Measurements from ENCODE around the gene GNB3.

- TF ChIP-seq TSHZ2 (CRISPR knock-in tag; IDR thresholded peaks at IDR 0.05) (no peak), ZFP3 (CRISPR knock-in tag; IDR thresholded peaks at IDR 0.05) (no peak), ZNF70 (CRISPR knock-in tag; IDR thresholded peaks at IDR 0.05) (no peak), ZNF8 (CRISPR knock-in tag; IDR thresholded peaks at IDR 0.05) (no peak), CSDC2 (CRISPR knock-in tag; IDR thresholded peaks at IDR 0.05) (no peak), ARNTL (CRISPR knock-in tag; IDR thresholded peaks at IDR 0.05; ENCODE audit: borderline replicate concordance, low read depth) (no peak), BACH2 (CRISPR knock-in tag; IDR thresholded peaks at IDR 0.05; ENCODE audit: borderline replicate concordance) (no peak), PATZ1 (CRISPR knock-in tag; IDR thresholded peaks at IDR 0.05; ENCODE audit: borderline replicate concordance) (no peak), CREB5 (CRISPR knock-in tag; IDR thresholded peaks at IDR 0.05; ENCODE audit: low read depth) (no peak)
Measured at GRCh38 chr12:6830286-6830890, 10.3 kb upstream of the GNB3 start.

Data from SK-N-SH treated with all-trans-retinoic acid at 6 μM for 48 hours (cell line).